ENCODE measurements around the gene ZC3H18. TPM values are rescaled to one million over a fixed set of nuclear protein-coding genes. Genes with fewer than 3 reads are reported as not detected.

ZC3H18 gene
- total and polyA plus RNA-seq, 7 donors = 9.6 to 37.7 (median 16.1) TPM

DNA sequence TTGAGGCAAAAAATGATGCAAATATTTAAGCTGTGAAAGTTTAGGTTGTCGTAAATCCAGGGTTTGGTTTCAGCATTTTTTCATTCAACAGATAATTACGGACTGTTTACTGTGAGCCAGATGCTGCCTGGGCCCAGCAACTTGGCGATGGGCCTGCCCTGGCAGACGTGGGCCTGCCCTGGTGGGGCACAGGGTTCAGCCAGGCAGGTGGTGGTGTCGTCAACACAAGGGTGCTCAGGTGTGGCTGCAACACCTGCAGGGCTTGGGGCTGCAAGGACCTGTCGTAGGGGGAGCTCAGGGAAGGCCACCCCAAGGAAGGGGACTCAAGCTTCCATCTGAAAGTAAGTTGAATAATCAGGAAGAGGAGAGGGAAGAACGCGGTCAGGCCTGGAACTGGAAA is 15.1 kb downstream of the ZC3H18 start:
- intact Hi-C loops (cut with DNase I) = no loop called here
- H3K9me3 ChIP-seq = no peaks in the 10 kb centered on the region
- no peaks in the 10 kb centered on the region for H3K4me1 ChIP-seq
- peaks cover 4 to 68% (median 37%) of the 10 kb centered on the region in 4 donors for H3K36me3 ChIP-seq
- H3K4me3 ChIP-seq = no peak overlapping the region
- no peak for DNase-seq
- H3K27ac ChIP-seq = no peak overlapping the region
- WGBS, 2 donors = 40 to 76% methylated on average over 8 of the region's 8 CpGs
- H3K27me3 ChIP-seq = no peaks in the 10 kb centered on the region
- TF ChIP-seq POLR2A (IDR thresholded peaks at IDR 0.05) (no peak), EP300 (IDR thresholded peaks at IDR 0.05) (no peak), POLR2AphosphoS5 (IDR thresholded peaks at IDR 0.05) (no peak)
- TF ChIP-seq, protein P1, sequence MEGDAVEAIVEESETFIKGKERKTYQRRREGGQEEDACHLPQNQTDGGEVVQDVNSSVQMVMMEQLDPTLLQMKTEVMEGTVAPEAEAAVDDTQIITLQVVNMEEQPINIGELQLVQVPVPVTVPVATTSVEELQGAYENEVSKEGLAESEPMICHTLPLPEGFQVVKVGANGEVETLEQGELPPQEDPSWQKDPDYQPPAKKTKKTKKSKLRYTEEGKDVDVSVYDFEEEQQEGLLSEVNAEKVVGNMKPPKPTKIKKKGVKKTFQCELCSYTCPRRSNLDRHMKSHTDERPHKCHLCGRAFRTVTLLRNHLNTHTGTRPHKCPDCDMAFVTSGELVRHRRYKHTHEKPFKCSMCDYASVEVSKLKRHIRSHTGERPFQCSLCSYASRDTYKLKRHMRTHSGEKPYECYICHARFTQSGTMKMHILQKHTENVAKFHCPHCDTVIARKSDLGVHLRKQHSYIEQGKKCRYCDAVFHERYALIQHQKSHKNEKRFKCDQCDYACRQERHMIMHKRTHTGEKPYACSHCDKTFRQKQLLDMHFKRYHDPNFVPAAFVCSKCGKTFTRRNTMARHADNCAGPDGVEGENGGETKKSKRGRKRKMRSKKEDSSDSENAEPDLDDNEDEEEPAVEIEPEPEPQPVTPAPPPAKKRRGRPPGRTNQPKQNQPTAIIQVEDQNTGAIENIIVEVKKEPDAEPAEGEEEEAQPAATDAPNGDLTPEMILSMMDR (IDR thresholded peaks at IDR 0.05) = no peak

GRCh38 chr16:88585927-88586581 is 15.9 kb downstream of the ZC3H18 start:
- 93% methylated on average over 13 of the region's 13 CpGs for WGBS, 2 donors
- H3K36me3 ChIP-seq = peaks cover 4 to 65% (median 34%) of the 10 kb centered on the region in 4 donors
- TF ChIP-seq POLR2AphosphoS5 (IDR thresholded peaks at IDR 0.05) = no peak
- no peak for TF ChIP-seq POLR2A (IDR thresholded peaks at IDR 0.05)
- no peak for TF ChIP-seq EP300 (IDR thresholded peaks at IDR 0.05)
- TF ChIP-seq, protein P1 (IDR thresholded peaks at IDR 0.05) = no peak

GRCh38 chr16:88588148-88588547 is 17.9 kb downstream of the ZC3H18 start:
- no peaks in the 10 kb centered on the region for H3K9me3 ChIP-seq
- WGBS, 2 donors = 80 to 94% methylated on average over 4 of the region's 4 CpGs
- DNase-seq = no peak
- intact Hi-C loops (cut with DNase I) = no loop called here
- no peaks in the 10 kb centered on the region for H3K27me3 ChIP-seq
- H3K27ac ChIP-seq = no peak overlapping the region
- no peaks in the 10 kb centered on the region for H3K4me1 ChIP-seq
- H3K4me3 ChIP-seq = no peak overlapping the region
- H3K36me3 ChIP-seq = peaks cover 4 to 51% (median 32%) of the 10 kb centered on the region in 4 donors
- TF ChIP-seq EP300 (IDR thresholded peaks at IDR 0.05) (no peak), POLR2AphosphoS5 (IDR thresholded peaks at IDR 0.05) (no peak), POLR2A (IDR thresholded peaks at IDR 0.05) (no peak)
- TF ChIP-seq, protein P1 (IDR thresholded peaks at IDR 0.05) = no peak

More at GRCh38 chr16:88585927-88586581, 15.9 kb downstream of the ZC3H18 start:
- DNase-seq = no peak
- Histone ChIP-seq H3K27me3 (no peaks in the 10 kb centered on the region), H3K9me3 (no peaks in the 10 kb centered on the region), H3K4me1 (no peaks in the 10 kb centered on the region), H3K4me3 (no peak overlapping the region), H3K27ac (no peak overlapping the region)
- intact Hi-C loops (cut with DNase I) = no loop called here

GRCh38 chr16:88588754-88589153 is 18.6 kb downstream of the ZC3H18 start:
- Histone ChIP-seq H3K36me3 (peaks cover 4 to 52% (median 34%) of the 10 kb centered on the region in 4 donors), H3K27ac (no peak overlapping the region), H3K4me3 (no peak overlapping the region), H3K27me3 (no peaks in the 10 kb centered on the region), H3K4me1 (no peaks in the 10 kb centered on the region), H3K9me3 (no peaks in the 10 kb centered on the region)
- no peak for TF ChIP-seq POLR2AphosphoS5 (IDR thresholded peaks at IDR 0.05)
- TF ChIP-seq EP300 (IDR thresholded peaks at IDR 0.05) = no peak
- TF ChIP-seq, protein P1 (IDR thresholded peaks at IDR 0.05) = no peak
- TF ChIP-seq POLR2A (IDR thresholded peaks at IDR 0.05) = no peak
- intact Hi-C loops (cut with DNase I) = no loop called here
- WGBS, 2 donors = 84 to 89% methylated on average over 6 of the region's 6 CpGs
- DNase-seq = no peak
